Lower leg skin (tissue), 3 donors: Measurements from ENCODE around the gene HCN4.

Source experiments
- CTCF ChIP-seq, 3 donors: fragments of 450-650 bp; IDR thresholded peaks; one replicate each; pipeline ENCODE4 v1.5.1; 2016; ENCODE audit warnings: antibody characterized with exemption in 3 of 3, mild to moderate bottlenecking in 3 of 3, moderate library complexity in 2 of 3
- POLR2A ChIP-seq, 2 donors: fragments of 450-650 bp; IDR thresholded peaks; one replicate each; pipeline ENCODE4 v1.6.1; 2016 to 2017; ENCODE audit warnings: antibody characterized with exemption in 2 of 2, mild to moderate bottlenecking in 1 of 2, moderate library complexity in 1 of 2

- TF ChIP-seq POLR2A (IDR thresholded peaks at IDR 0.05) = no peak
- no peak for TF ChIP-seq CTCF (IDR thresholded peaks at IDR 0.05)
Observed at GRCh38 chr15:73286311-73286710, 82.4 kb downstream of the HCN4 start.
